ENCODE results near the gene ZBTB6. TPM values are rescaled to one million over a fixed set of nuclear protein-coding genes. Genes with fewer than 3 reads are reported as not detected.

The ZBTB6 gene
- total and polyA plus RNA-seq, 2 of the 8 experiments (the other 6 are each of a cell fraction or from before 2014, with no cell fraction given) = 2.0 to 10.0 TPM

- Histone ChIP-seq H3K4ac (replicated peaks; ENCODE audit: insufficient read length, low read depth, low read length) (no peak overlapping the region), H3K18ac (ENCODE audit: extremely low read depth, low read length) (peak overlapping the region; percentile 88), H4K5ac (ENCODE audit: insufficient read length, low read depth, low read length) (peak overlapping the region; percentile 78), H3K4me2 (ENCODE audit: insufficient read depth in 1 of 2, low read depth in 2 of 2, low read length in 2 of 2) (peak overlapping the region; percentile 72 to 98), H3K9ac (replicated peaks in 1 of 4; ENCODE audit: extremely low read depth in 1 of 4, low read depth in 3 of 4, low read length in 3 of 4) (peak overlapping the region; percentile 9 to 80 (median 58)), H2BK5ac (ENCODE audit: low read depth, low read length) (peak overlapping the region; percentile 90), H3K4me3 (ENCODE audit: extremely low read depth in 1 of 4, insufficient read depth in 2 of 4, low read depth in 3 of 4, low read length in 4 of 4) (peak overlapping the region; percentile 31 to 58 (median 52); a peak in 7 of 8 replicates), H3K14ac (ENCODE audit: insufficient read length) (no peak overlapping the region), H3K23ac (ENCODE audit: insufficient read length) (no peak overlapping the region), H3K4me1 (replicated peaks in 1 of 4; ENCODE audit: control insufficient read depth in 3 of 4, insufficient read depth in 4 of 4, low read length in 3 of 4) (peaks cover 0 to 3% (median 2%) of the 10 kb centered on the region in 4 experiments; a peak in 3 of 7 replicates), H4K20me1 (replicated peaks in 1 of 2; ENCODE audit: control insufficient read depth in 1 of 2, insufficient read depth in 2 of 2, low read length in 2 of 2) (peaks cover 4% of the 10 kb centered on the region in 2 experiments), H2AK5ac (ENCODE audit: low read depth, low read length) (no peak overlapping the region), H3K9me3 (ENCODE audit: insufficient read depth in 2 of 2, low read depth in 1 of 2, low read length in 1 of 2) (no peaks in the 10 kb centered on the region), H3K27ac (ENCODE audit: low read depth, low read length) (peak overlapping the region; percentile 74), H2BK12ac (ENCODE audit: low read depth, low read length) (0 out of 2 replicates have a peak overlapping the region, but pooled peaks have one; percentile 62), H3K27me3 (replicated peaks in 1 of 4; ENCODE audit: control insufficient read depth in 3 of 4, extremely low read depth in 1 of 4, insufficient read depth in 3 of 4, low read length in 3 of 4) (no peaks in the 10 kb centered on the region), H3K56ac (replicated peaks; ENCODE audit: insufficient read length, low read depth, low read length) (no peak overlapping the region), H4K8ac (ENCODE audit: extremely low read depth, insufficient read depth, low read length) (0 out of 2 replicates have a peak overlapping the region, but pooled peaks have one; percentile 75), H2BK15ac (ENCODE audit: low read length) (0 out of 2 replicates have a peak overlapping the region, but pooled peaks have one; percentile 21), H2BK120ac (replicated peaks; ENCODE audit: low read depth, low read length) (no peak overlapping the region), H2AFZ (ENCODE audit: low read length) (no peak overlapping the region), H3K23me2 (ENCODE audit: low read depth, low read length) (peaks cover 3% of the 10 kb centered on the region), H4K91ac (replicated peaks; ENCODE audit: insufficient read length, low read length) (peak overlapping the region; percentile 22), H3K79me1 (ENCODE audit: low read depth, low read length) (0 out of 2 replicates have a peak, but pooled peaks cover 3% of the 10 kb centered on the region), H3K36me3 (ENCODE audit: control insufficient read depth in 2 of 4, insufficient read depth in 4 of 4, low read length in 3 of 4) (peaks cover 8 to 19% (median 9%) of the 10 kb centered on the region in 4 experiments; a peak in 7 of 8 replicates), H2BK20ac (ENCODE audit: low read length) (no peak overlapping the region), H3K79me2 (ENCODE audit: control insufficient read depth in 1 of 2, insufficient read depth in 2 of 2, low read length in 2 of 2) (peaks cover 28 to 52% of the 10 kb centered on the region in 2 experiments)
- WGBS, 2 experiments (ENCODE audit: extremely low coverage in 1 of 2, insufficient coverage in 1 of 2, insufficient read length in 1 of 2, insufficient replicate concordance in 2 of 2, low coverage in 1 of 2, low lambda C conversion rate in 2 of 2, missing lambda C conversion rate in 1 of 2) = 27% methylated on average over 6 of the region's 6 CpGs; no CpG with 5 or more reads in 1 of the 2 experiments
- no peak for FAIRE-seq
- CTCF ChIA-PET (ENCODE audit: partially characterized antibody) = interaction anchor here (1.4 kb wide), 1 partner anchor 9 kb away, joined by 5 read pairs; the partner anchor contains the start of gene ZBTB26
- DNase-seq (ENCODE audit: low read depth in 1 of 2, low spot score in 2 of 2) = no peak
- no peak for TF ChIP-seq MAX (IDR thresholded peaks at IDR 0.05)
- TF ChIP-seq ASH2L (IDR thresholded peaks at IDR 0.05; ENCODE audit: low read length) = peak; percentile 27
- 0 out of 2 replicates have a peak, but pooled peaks have one; percentile 28 for TF ChIP-seq TEAD4 (IDR thresholded peaks at IDR 0.05; ENCODE audit: low read depth, low read length)
- POLR2A ChIA-PET (ENCODE audit: partially characterized antibody) = interaction anchor here (0.6 to 6.2 kb wide), 16 partner anchors 9 to 164 kb away, joined by 3 to 79 read pairs (median 5); partner anchors contain the start of genes RC3H2, ZBTB26 and ZBTB6
Observed at GRCh38 chr9:122940454-122940748, 27.3 kb upstream of the ZBTB6 start.

Measured in H1 (cell line).